Central memory CD8-positive, alpha-beta T cell (primary cell): ENCODE data around the gene SUPT20H.

Experiments used
- ATAC-seq: fragments of 150-1000 bp; cut with Tn5 transposase; replicated peaks from 2 replicates; pipeline ENCODE4 v1.10.0; 2022; ENCODE audit warnings: mild to moderate bottlenecking, moderate FRiP score, moderate number of reproducible peaks; ENCODE audit not compliant: poor library complexity, severe bottlenecking; ENCODE audit errors: extremely low read depth
- DNase-seq, 2 donors: peaks; one replicate each; pipeline ENCODE4 v3.0.0; 2021; ENCODE audit warnings: low spot score in 2 of 2
- H3K27ac Mint-ChIP-seq: one replicate; pipeline ENCODE4 v1.8.0; 2022; ENCODE audit warnings: low read depth, mild to moderate bottlenecking, moderate library complexity, mixed read lengths
- H3K27me3 Mint-ChIP-seq: one replicate; pipeline ENCODE4 v1.8.0; 2022; ENCODE audit warnings: mixed read lengths
- H3K36me3 Mint-ChIP-seq: one replicate; pipeline ENCODE4 v1.8.0; 2022; ENCODE audit warnings: mild to moderate bottlenecking, moderate library complexity, mixed read lengths; ENCODE audit not compliant: insufficient read depth
- H3K4me1 Mint-ChIP-seq: one replicate; pipeline ENCODE4 v1.8.0; 2022; ENCODE audit warnings: mixed read lengths
- H3K4me3 Mint-ChIP-seq: one replicate; pipeline ENCODE4 v1.8.0; 2022; ENCODE audit warnings: mild to moderate bottlenecking, moderate library complexity, mixed read lengths
- H3K9me3 Mint-ChIP-seq: one replicate; pipeline ENCODE4 v1.8.0; 2022; ENCODE audit warnings: mixed read lengths

The SUPT20H gene

GRCh38 chr13:37091835-37092234 lies 32.3 kb upstream of the SUPT20H start:
- H3K27me3 Mint-ChIP-seq: peaks cover 43% of the 10 kb centered on the region
- DNase-seq (no peak), ATAC-seq (no peak)
- no peaks in the 10 kb centered on the region for H3K4me1 Mint-ChIP-seq
- H3K9me3 Mint-ChIP-seq: no peaks in the 10 kb centered on the region
- H3K27ac Mint-ChIP-seq: no peak overlapping the region
- no peak overlapping the region for H3K4me3 Mint-ChIP-seq
- no peaks in the 10 kb centered on the region for H3K36me3 Mint-ChIP-seq

GRCh38 chr13:37090912-37091311 lies 31.4 kb upstream of the SUPT20H start:
- no peak for DNase-seq
- no peak overlapping the region for H3K27ac Mint-ChIP-seq
- H3K27me3 Mint-ChIP-seq: peaks cover 52% of the 10 kb centered on the region
- ATAC-seq: no peak
- no peak overlapping the region for H3K4me3 Mint-ChIP-seq
- no peaks in the 10 kb centered on the region for H3K9me3 Mint-ChIP-seq
- no peaks in the 10 kb centered on the region for H3K36me3 Mint-ChIP-seq
- H3K4me1 Mint-ChIP-seq: no peaks in the 10 kb centered on the region

GRCh38 chr13:37089495-37089894 lies 30.0 kb upstream of the SUPT20H start:
- H3K9me3 Mint-ChIP-seq: no peaks in the 10 kb centered on the region
- ATAC-seq (no peak), DNase-seq (no peak)
- no peaks in the 10 kb centered on the region for H3K4me1 Mint-ChIP-seq
- no peak overlapping the region for H3K4me3 Mint-ChIP-seq
- no peaks in the 10 kb centered on the region for H3K36me3 Mint-ChIP-seq
- H3K27ac Mint-ChIP-seq: no peak overlapping the region
- peaks cover 52% of the 10 kb centered on the region for H3K27me3 Mint-ChIP-seq

- H3K4me1 Mint-ChIP-seq: no peaks in the 10 kb centered on the region
- no peak overlapping the region for H3K4me3 Mint-ChIP-seq
- DNase-seq: no peak
- no peak overlapping the region for H3K27ac Mint-ChIP-seq
- no peaks in the 10 kb centered on the region for H3K9me3 Mint-ChIP-seq
- ATAC-seq: no peak
- no peaks in the 10 kb centered on the region for H3K36me3 Mint-ChIP-seq
- H3K27me3 Mint-ChIP-seq: peaks cover 44% of the 10 kb centered on the region
These were observed 28.0 kb upstream of the SUPT20H start for GRCh38 chr13:37087486-37087885.

DNA sequence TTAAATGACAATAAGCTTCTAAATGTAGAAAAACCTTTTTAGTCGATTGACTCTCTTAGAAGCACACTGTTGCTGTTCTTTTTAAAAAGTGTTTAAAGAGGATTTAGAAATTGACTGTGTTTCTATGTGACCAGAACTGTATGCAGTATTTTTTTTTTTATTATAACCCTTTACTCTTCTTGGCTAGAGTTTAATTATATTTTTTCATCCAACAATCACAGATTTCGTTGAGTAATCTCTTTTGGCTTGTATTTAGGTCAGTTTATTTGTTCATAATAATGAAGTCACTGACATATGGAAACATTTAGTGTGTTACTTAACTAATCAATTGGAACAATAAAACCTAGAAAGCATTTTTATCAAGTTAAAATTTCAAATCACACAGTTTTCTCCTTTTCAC lies 26.1 kb upstream of the SUPT20H start:
- Mint-ChIP-seq H3K9me3 (no peaks in the 10 kb centered on the region), H3K4me1 (no peaks in the 10 kb centered on the region), H3K4me3 (no peak overlapping the region), H3K36me3 (no peaks in the 10 kb centered on the region), H3K27ac (no peak overlapping the region), H3K27me3 (peaks cover 58% of the 10 kb centered on the region)
- ATAC-seq: no peak
- no peak for DNase-seq

- H3K27me3 Mint-ChIP-seq: peaks cover 15% of the 10 kb centered on the region
- H3K27ac Mint-ChIP-seq: no peak overlapping the region
- H3K36me3 Mint-ChIP-seq: no peaks in the 10 kb centered on the region
- H3K4me1 Mint-ChIP-seq: no peaks in the 10 kb centered on the region
- no peak for DNase-seq
- H3K9me3 Mint-ChIP-seq: no peaks in the 10 kb centered on the region
- H3K4me3 Mint-ChIP-seq: no peak overlapping the region
- ATAC-seq: no peak
These were observed 17.3 kb upstream of the SUPT20H start for GRCh38 chr13:37076818-37077217.

- DNase-seq: no peak
- Mint-ChIP-seq H3K4me1 (no peaks in the 10 kb centered on the region), H3K36me3 (no peaks in the 10 kb centered on the region), H3K9me3 (no peaks in the 10 kb centered on the region), H3K27ac (no peak overlapping the region), H3K27me3 (no peaks in the 10 kb centered on the region), H3K4me3 (no peak overlapping the region)
- ATAC-seq: no peak
These were observed 15.7 kb upstream of the SUPT20H start for GRCh38 chr13:37075164-37075563.

GRCh38 chr13:37074703-37075102 lies 15.2 kb upstream of the SUPT20H start:
- Mint-ChIP-seq H3K36me3 (no peaks in the 10 kb centered on the region), H3K4me1 (no peaks in the 10 kb centered on the region), H3K27me3 (no peaks in the 10 kb centered on the region), H3K4me3 (no peak overlapping the region), H3K9me3 (no peaks in the 10 kb centered on the region), H3K27ac (no peak overlapping the region)
- ATAC-seq (no peak), DNase-seq (no peak)

DNA sequence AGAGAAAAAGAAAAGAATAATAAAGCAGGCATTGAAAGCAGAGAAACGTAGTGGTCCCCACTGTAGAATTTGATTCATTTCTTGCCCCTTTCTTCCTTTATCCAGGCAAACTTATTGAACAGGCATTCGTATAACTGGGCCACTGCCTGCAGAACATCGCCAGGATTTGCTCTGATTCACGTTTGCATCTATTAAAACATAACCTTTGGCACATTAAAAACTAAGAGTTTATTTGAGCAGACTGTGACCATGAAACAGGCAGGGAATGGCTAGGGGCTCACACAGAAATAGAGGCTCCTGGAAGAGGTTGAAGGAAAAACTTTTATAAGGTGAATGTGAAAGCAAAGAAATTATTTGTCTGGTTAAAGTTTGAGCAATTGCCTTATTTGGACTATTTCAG lies 12.5 kb upstream of the SUPT20H start:
- Mint-ChIP-seq H3K9me3 (no peaks in the 10 kb centered on the region), H3K36me3 (no peaks in the 10 kb centered on the region), H3K4me1 (no peaks in the 10 kb centered on the region), H3K27me3 (no peaks in the 10 kb centered on the region), H3K27ac (no peak overlapping the region), H3K4me3 (no peak overlapping the region)
- no peak for DNase-seq
- no peak for ATAC-seq

DNA sequence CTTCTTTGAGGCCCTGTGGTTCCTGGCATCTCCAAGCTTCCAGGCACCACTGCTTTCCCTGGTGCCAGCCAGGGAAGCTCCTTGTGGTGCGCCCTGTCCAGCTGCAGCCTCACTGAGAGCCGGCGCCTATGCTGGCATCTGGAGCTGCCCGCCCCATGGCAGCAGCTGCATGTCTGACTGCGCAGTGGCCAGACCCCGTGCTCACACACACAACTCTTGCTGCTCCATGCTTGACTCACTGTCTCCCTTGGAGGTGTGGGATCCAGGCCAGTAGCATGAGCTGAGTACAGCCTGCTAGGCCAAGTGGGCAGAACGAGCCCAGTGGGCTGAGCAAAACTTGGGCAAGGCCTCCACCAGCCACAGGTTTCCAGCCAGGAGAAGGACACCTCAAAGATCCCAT lies 11.5 kb upstream of the SUPT20H start:
- no peak overlapping the region for H3K4me3 Mint-ChIP-seq
- no peaks in the 10 kb centered on the region for H3K4me1 Mint-ChIP-seq
- DNase-seq (no peak), ATAC-seq (no peak)
- no peaks in the 10 kb centered on the region for H3K27me3 Mint-ChIP-seq
- H3K36me3 Mint-ChIP-seq: no peaks in the 10 kb centered on the region
- no peaks in the 10 kb centered on the region for H3K9me3 Mint-ChIP-seq
- no peak overlapping the region for H3K27ac Mint-ChIP-seq

DNA sequence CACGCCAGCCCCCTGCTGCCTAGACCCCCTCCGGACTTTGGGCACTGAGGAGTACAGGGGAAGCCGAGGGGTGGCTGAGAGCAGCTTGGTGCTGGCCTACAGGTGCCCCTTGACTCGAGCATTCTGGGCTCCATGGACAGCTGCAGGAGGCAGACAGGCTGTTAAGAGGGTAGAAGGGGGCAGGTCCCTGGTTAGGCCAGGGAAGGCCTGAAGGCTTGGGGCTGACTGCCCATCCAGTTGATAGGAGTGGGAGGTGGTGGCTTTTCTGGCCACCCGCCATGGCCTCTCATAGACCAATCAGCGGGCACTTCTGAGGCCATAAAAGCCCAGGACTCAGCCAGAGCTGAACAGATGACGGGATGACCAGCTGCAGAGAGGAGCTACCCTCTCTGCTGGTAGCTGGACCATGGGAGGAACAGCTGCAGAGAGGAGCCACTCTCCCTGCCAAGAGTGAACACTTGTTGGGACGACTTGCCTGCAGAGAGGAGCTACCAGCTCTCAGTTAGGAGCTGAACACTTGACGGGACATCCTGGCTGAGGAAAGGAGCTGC lies 10.7 kb upstream of the SUPT20H start:
- Mint-ChIP-seq H3K4me3 (no peak overlapping the region), H3K36me3 (no peaks in the 10 kb centered on the region), H3K4me1 (no peaks in the 10 kb centered on the region)

DNA sequence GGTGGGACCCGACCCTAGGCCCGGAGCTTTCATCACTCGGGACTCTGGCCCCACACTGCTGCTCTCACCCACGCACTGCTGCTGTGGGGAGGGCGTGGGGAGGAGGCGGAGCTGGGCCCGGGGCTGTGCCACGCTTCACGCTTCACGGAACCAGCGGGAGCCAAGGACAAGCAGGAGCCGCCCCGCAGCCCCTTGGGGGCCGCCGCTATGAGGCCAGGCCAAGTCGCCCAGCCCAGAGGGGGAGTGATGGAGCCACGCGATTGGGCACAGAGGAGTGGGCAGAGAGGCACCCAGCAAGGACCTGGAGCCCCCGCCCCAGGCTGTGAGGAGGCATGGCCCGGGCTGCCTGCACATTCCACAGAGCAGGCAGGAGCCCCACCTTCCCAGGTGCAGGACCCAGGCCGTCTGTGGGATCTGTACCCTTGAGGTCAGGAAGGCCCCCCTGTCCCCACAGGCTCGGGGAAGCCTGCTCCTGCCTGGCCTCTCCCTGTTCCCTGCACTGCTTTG lies 10.2 kb upstream of the SUPT20H start:
- H3K4me1 Mint-ChIP-seq: no peaks in the 10 kb centered on the region
- DNase-seq: no peak
- no peak for ATAC-seq

More for the DNA sequence above, 10.7 kb upstream of the SUPT20H start:
- no peak for ATAC-seq
- H3K9me3 Mint-ChIP-seq: no peaks in the 10 kb centered on the region
- DNase-seq: no peak
- no peaks in the 10 kb centered on the region for H3K27me3 Mint-ChIP-seq
- H3K27ac Mint-ChIP-seq: no peak overlapping the region

GRCh38 chr13:37068962-37069361 lies 9.5 kb upstream of the SUPT20H start:
- H3K4me1 Mint-ChIP-seq: no peaks in the 10 kb centered on the region
- no peaks in the 10 kb centered on the region for H3K27me3 Mint-ChIP-seq
- H3K4me3 Mint-ChIP-seq: no peak overlapping the region
- H3K9me3 Mint-ChIP-seq: no peaks in the 10 kb centered on the region
- no peak overlapping the region for H3K27ac Mint-ChIP-seq
- no peak for ATAC-seq
- no peak for DNase-seq
- no peaks in the 10 kb centered on the region for H3K36me3 Mint-ChIP-seq

More for the DNA sequence above, 10.2 kb upstream of the SUPT20H start:
- no peaks in the 10 kb centered on the region for H3K9me3 Mint-ChIP-seq
- H3K36me3 Mint-ChIP-seq: no peaks in the 10 kb centered on the region
- H3K4me3 Mint-ChIP-seq: no peak overlapping the region
- no peak overlapping the region for H3K27ac Mint-ChIP-seq
- no peaks in the 10 kb centered on the region for H3K27me3 Mint-ChIP-seq

DNA sequence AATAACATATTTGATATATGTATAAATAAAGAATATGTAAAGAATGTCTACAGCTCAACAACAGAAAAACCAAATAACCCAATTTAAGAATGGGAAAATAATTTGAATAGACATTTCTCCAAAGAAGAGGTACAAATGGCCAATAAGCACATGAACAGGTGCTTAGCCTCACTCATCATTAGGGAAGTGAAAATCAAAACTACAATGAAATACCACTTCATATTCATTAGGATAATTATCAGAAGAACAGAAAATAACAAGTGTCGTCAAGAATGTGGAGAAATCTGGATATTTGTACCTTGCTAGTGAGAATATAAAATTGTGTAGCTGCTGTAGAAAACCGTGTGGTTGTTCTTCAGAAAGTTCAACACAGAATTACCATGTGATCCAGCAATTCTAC lies 8.4 kb upstream of the SUPT20H start:
- no peak for DNase-seq
- H3K36me3 Mint-ChIP-seq: no peaks in the 10 kb centered on the region
- no peak overlapping the region for H3K27ac Mint-ChIP-seq
- H3K27me3 Mint-ChIP-seq: peaks cover 3% of the 10 kb centered on the region
- ATAC-seq: no peak
- H3K4me3 Mint-ChIP-seq: no peak overlapping the region
- no peaks in the 10 kb centered on the region for H3K9me3 Mint-ChIP-seq
- H3K4me1 Mint-ChIP-seq: no peaks in the 10 kb centered on the region
